ENCODE data around the gene ADAR.

ADAR gene

GRCh38 chr1:154552036-154552435 is 56.0 kb downstream of the ADAR start:
- no peak overlapping the region for H3K4me3 ChIP-seq (ENCODE audit: control insufficient read depth, low read depth, low read length)
- TF ChIP-seq CTCF (IDR thresholded peaks at IDR 0.05; ENCODE audit: control insufficient read depth, insufficient read depth, low read depth, low read length, missing control alignments), result no peak
- DNase-seq (ENCODE audit: low read depth), result no peak

- H3K4me3 ChIP-seq (ENCODE audit: control insufficient read depth, low read depth, low read length), result no peak overlapping the region
- DNase-seq (ENCODE audit: low read depth), result no peak
- TF ChIP-seq CTCF (IDR thresholded peaks at IDR 0.05; ENCODE audit: control insufficient read depth, insufficient read depth, low read depth, low read length, missing control alignments), result no peak
Observed at GRCh38 chr1:154551474-154551873, 56.5 kb downstream of the ADAR start.

GRCh38 chr1:154550657-154551056 is 57.3 kb downstream of the ADAR start:
- no peak overlapping the region for H3K4me3 ChIP-seq (ENCODE audit: control insufficient read depth, low read depth, low read length)
- TF ChIP-seq CTCF (IDR thresholded peaks at IDR 0.05; ENCODE audit: control insufficient read depth, insufficient read depth, low read depth, low read length, missing control alignments), result no peak
- DNase-seq (ENCODE audit: low read depth), result no peak

GRCh38 chr1:154550070-154550469 is 57.9 kb downstream of the ADAR start:
- DNase-seq (ENCODE audit: low read depth), result no peak
- no peak for TF ChIP-seq CTCF (IDR thresholded peaks at IDR 0.05; ENCODE audit: control insufficient read depth, insufficient read depth, low read depth, low read length, missing control alignments)
- no peak overlapping the region for H3K4me3 ChIP-seq (ENCODE audit: control insufficient read depth, low read depth, low read length)

- no peak for DNase-seq (ENCODE audit: low read depth)
- no peak overlapping the region for H3K4me3 ChIP-seq (ENCODE audit: control insufficient read depth, low read depth, low read length)
- no peak for TF ChIP-seq CTCF (IDR thresholded peaks at IDR 0.05; ENCODE audit: control insufficient read depth, insufficient read depth, low read depth, low read length, missing control alignments)
Observed at GRCh38 chr1:154549202-154549770, 58.7 kb downstream of the ADAR start.

- DNase-seq (ENCODE audit: low read depth), result no peak
- H3K4me3 ChIP-seq (ENCODE audit: control insufficient read depth, low read depth, low read length), result no peak overlapping the region
Observed at GRCh38 chr1:154548028-154548427, 60.0 kb downstream of the ADAR start.

More at GRCh38 chr1:154548028-154548427, 60.0 kb downstream of the ADAR start:
- no peak for TF ChIP-seq CTCF (IDR thresholded peaks at IDR 0.05; ENCODE audit: control insufficient read depth, insufficient read depth, low read depth, low read length, missing control alignments)

Data from AG09309 (cell line).